Kidney (tissue), 14 donors: ENCODE data around the gene MYOZ3. TPM values are rescaled to one million over a fixed set of nuclear protein-coding genes. Genes with fewer than 3 reads are reported as not detected.

Experiments used
- DNase-seq, 5 donors: peaks; one replicate each; pipeline ENCODE4 v3.0.0-alpha.2; 2013 to 2020
- FAIRE-seq: peaks from 2 replicates; lab custom pipeline; 2012; peaks lifted over from hg19 to GRCh38; lab: Jason Lieb, UNC
- H3K27ac ChIP-seq, 2 donors: one replicate each; pipeline ENCODE4 v1.7.0; 2013; ENCODE audit warnings: low read depth in 2 of 2, low read length in 2 of 2, inconsistent platforms in 1 of 2
- H3K27me3 ChIP-seq: one replicate; pipeline ENCODE4 v1.7.1; 2013; ENCODE audit warnings: low read length, inconsistent platforms; ENCODE audit not compliant: control insufficient read depth, insufficient read depth
- H3K36me3 ChIP-seq, 3 donors: one replicate each; pipeline versions ENCODE4 v1.7.0 to v1.7.1; 2013; ENCODE audit warnings: low read length in 3 of 3, control low read depth in 1 of 3, inconsistent platforms in 1 of 3; ENCODE audit not compliant: insufficient read depth in 3 of 3, control insufficient read depth in 2 of 3
- H3K4me1 ChIP-seq, 3 donors: one replicate each; pipeline versions ENCODE4 v1.7.0 to v1.7.1; 2013; ENCODE audit warnings: low read length in 3 of 3, inconsistent platforms in 1 of 3, low read depth in 1 of 3; ENCODE audit not compliant: control insufficient read depth in 2 of 3, insufficient read depth in 2 of 3
- H3K4me3 ChIP-seq, 3 donors: one replicate each; pipeline versions ENCODE4 v1.7.0 to v1.8.1; 2013; ENCODE audit warnings: low read length in 3 of 3, control low read depth in 1 of 3, inconsistent platforms in 1 of 3
- H3K9ac ChIP-seq, 3 donors: one replicate each; pipeline versions ENCODE4 v1.7.0 to v1.7.1; 2013; ENCODE audit warnings: low read length in 3 of 3, control low read depth in 1 of 3, inconsistent platforms in 1 of 3
- H3K9me3 ChIP-seq, 3 donors: one replicate each; pipeline versions ENCODE4 v1.7.0 to v1.7.1; 2013; ENCODE audit warnings: low read length in 3 of 3, control low read depth in 1 of 3, inconsistent platforms in 1 of 3; ENCODE audit not compliant: control insufficient read depth in 2 of 3, insufficient read depth in 1 of 3
- intact Hi-C: fragments of 100-400 bp; cut with DNase I; formaldehyde crosslinking; loops from one replicate; pipeline ENCODE4 v1.11.1; 2022
- polyA plus RNA-seq: library from polyadenylated mRNA; stranded (reverse); fragments of 350-450 nt; fragmentation: Illumina TruSeq; extraction: RNeasy Lipid Tissue Mini Kit (QIAGEN cat#74804); gene quantifications from one replicate; pipeline ENCODE4 v1.2.3, GENCODE V29; 2014; ENCODE audit warnings: low read depth, low replicate concordance; ENCODE audit not compliant: insufficient read depth
- total RNA-seq: library from RNA; stranded (reverse); fragmentation: NEBNext Ultra II Directional; extraction: Animal tissue kit (Norgen Biotek cat#: 25700); gene quantifications from one replicate; pipeline ENCODE4 v1.2.1, GENCODE V29; 2021
- TF ChIP-seq, protein P1 (sequence below): IDR thresholded peaks from 3 replicates; pipeline ENCODE4 v1.5.1; 2012; ENCODE audit warnings: mild to moderate bottlenecking, moderate library complexity, borderline replicate concordance; ENCODE audit not compliant: insufficient read depth; ENCODE audit errors: extremely low read depth
- donor health status: control.
- donor health status: control.
- donor health status: control.
- donor health status: control.
- donor health status: control.
- donor health status: DM: yes; HTN: yes; CAD: no.
- donor health status: Normal renal cell carcinoma (clear cell type).

Gene MYOZ3
- total and polyA plus RNA-seq, 2 donors from 2014 or later, result 0.66 to 1.3 TPM

DNA sequence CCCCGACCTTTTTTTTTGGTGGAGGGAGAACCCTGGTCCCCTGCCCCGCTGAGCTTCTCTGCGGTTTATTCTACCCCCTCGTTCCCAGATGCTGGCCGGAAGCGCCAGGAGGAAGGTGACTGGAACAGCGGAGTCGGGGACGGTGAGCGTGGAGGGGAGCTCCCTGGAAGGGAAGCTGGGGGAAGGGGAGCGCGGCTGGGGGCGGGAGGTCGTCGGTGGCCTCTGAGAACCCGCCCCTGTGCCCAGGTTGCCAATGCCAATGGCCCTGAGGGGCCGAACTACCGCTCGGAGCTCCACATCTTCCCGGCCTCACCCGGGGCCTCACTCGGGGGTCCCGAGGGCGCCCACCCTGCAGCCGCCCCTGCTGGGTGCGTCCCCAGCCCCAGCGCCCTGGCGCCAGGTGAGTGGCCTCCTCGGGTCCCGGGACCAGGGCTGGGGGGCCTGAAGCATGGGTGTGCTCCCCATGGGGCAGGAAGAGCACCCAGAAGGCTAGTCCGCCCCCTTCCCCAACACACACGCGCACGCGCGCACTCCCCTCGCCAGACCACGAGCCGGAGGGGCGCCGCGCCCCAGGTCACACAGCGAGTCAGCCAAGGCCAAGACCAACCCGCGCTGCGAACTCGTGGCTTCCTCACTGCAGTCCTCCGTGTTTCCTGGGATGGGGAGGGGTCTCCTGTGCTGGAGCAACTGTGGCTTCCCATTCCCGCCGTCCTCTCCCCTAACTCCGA is 10.6 kb downstream of the MYOZ3 start:
- Histone ChIP-seq H3K4me3 (peak overlapping the region; percentile 47 to 79 (median 56)), H3K4me1 (peaks cover 0 to 12% (median 0%) of the 10 kb centered on the region in 3 donors), H3K9me3 (no peaks in the 10 kb centered on the region), H3K36me3 (no peaks in the 10 kb centered on the region), H3K27me3 (no peaks in the 10 kb centered on the region), H3K9ac (peak overlapping the region in 1 of 3 donors; percentile 53), H3K27ac (no peak overlapping the region)
- intact Hi-C loops, result no loop called here
- DNase-seq (peak in 3 of 5 donors; percentile 42 to 63 (median 57)), FAIRE-seq (no peak)
- TF ChIP-seq, protein P1, sequence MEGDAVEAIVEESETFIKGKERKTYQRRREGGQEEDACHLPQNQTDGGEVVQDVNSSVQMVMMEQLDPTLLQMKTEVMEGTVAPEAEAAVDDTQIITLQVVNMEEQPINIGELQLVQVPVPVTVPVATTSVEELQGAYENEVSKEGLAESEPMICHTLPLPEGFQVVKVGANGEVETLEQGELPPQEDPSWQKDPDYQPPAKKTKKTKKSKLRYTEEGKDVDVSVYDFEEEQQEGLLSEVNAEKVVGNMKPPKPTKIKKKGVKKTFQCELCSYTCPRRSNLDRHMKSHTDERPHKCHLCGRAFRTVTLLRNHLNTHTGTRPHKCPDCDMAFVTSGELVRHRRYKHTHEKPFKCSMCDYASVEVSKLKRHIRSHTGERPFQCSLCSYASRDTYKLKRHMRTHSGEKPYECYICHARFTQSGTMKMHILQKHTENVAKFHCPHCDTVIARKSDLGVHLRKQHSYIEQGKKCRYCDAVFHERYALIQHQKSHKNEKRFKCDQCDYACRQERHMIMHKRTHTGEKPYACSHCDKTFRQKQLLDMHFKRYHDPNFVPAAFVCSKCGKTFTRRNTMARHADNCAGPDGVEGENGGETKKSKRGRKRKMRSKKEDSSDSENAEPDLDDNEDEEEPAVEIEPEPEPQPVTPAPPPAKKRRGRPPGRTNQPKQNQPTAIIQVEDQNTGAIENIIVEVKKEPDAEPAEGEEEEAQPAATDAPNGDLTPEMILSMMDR, result no peak

DNA sequence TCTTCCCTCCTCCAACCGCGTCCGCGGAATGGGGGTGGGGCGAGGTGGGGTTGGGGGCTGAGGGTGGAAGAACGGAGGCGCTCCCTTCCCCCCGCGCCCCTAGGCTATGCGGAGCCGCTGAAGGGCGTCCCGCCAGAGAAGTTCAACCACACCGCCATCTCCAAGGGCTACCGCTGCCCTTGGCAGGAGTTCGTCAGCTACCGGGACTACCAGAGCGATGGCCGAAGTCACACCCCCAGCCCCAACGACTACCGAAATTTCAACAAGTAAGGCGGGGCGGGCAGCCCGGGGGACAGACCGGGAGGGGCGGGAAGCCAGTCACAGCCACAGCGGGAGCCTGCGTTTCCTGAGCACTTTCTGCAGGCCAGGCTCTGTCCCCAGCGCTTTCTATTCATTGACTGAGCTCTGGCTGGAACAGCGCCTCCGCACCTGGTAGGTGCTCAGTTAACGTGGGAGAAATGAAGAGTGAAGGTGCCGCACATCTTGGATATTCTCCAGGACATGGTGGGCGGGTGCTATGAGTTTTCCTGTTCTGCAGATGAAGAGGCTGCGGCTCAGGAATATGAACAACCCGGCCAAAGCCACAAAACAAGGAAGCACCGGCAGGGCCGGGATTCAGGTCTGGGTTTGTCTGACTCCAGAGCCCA is 11.3 kb downstream of the MYOZ3 start:
- Histone ChIP-seq H3K4me3 (peak overlapping the region; percentile 47 to 79 (median 56)), H3K27ac (no peak overlapping the region), H3K9ac (peak overlapping the region in 1 of 3 donors; percentile 53), H3K9me3 (no peaks in the 10 kb centered on the region), H3K36me3 (no peaks in the 10 kb centered on the region), H3K27me3 (no peaks in the 10 kb centered on the region), H3K4me1 (peaks cover 0 to 12% (median 0%) of the 10 kb centered on the region in 3 donors)
- no peak for FAIRE-seq
- intact Hi-C loops, result no loop called here
- TF ChIP-seq, protein P1, result no peak
- peak; percentile 51 to 88 (median 72) for DNase-seq

DNA sequence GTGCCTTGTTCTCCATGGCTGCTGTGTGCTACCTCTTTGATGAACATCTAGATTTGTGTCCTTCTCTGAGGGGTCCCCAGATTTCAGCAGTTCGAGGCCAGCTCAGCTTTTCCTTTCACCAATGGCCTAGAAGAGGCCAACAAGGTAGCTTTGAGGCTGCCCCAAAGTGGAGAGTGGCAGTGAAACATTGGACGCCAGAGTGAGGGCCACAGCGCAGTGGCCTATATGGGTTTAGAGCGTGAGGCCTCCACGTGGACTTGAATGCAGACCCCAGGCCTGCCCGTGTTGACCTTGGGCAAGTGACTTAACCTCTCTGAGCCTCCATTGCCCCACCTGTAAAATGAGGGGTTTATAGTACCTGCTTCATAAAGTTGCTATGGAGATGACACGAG is 11.8 kb downstream of the MYOZ3 start:
- Histone ChIP-seq H3K27ac (no peak overlapping the region), H3K36me3 (no peaks in the 10 kb centered on the region), H3K27me3 (no peaks in the 10 kb centered on the region), H3K4me3 (peak overlapping the region; percentile 47 to 79 (median 56)), H3K4me1 (peaks cover 0 to 12% (median 0%) of the 10 kb centered on the region in 3 donors), H3K9me3 (no peaks in the 10 kb centered on the region), H3K9ac (no peak overlapping the region)
- peak in 1 of 5 donors; percentile 34 for DNase-seq
- no peak for FAIRE-seq
- intact Hi-C loops, result no loop called here
- TF ChIP-seq, protein P1, result no peak
